ENCODE results near the gene MYO1H. TPM values are rescaled to one million over a fixed set of nuclear protein-coding genes. Genes with fewer than 3 reads are reported as not detected.
A peak's percentile ranks its signal among the peaks of the same experiment; 100 is the strongest.

Gene MYO1H
- total RNA-seq, 4 donors from 2014 or later, result not detected

GRCh38 chr12:109352184-109352583 is 4.5 kb downstream of the MYO1H start:
- Histone ChIP-seq H3K4me3 (no peak overlapping the region), H3K4me1 (no peaks in the 10 kb centered on the region), H3K9me3 (no peaks in the 10 kb centered on the region), H3K27me3 (no peaks in the 10 kb centered on the region), H3K36me3 (no peaks in the 10 kb centered on the region), H3K27ac (no peak overlapping the region)
- intact Hi-C loops (cut with DNase I; ENCODE audit: low total_unique reads) (no loop called here), in situ Hi-C loops (cut with MboI; ENCODE audit: low sequenced_read_pairs in 4 of 4) (no loop called here)
- no peak for DNase-seq
- TF ChIP-seq POLR2A (IDR thresholded peaks at IDR 0.05) (no peak), CTCF (IDR thresholded peaks at IDR 0.05 in 4 of 5, conservative IDR thresholded peaks at IDR 0.05 in 1 of 5) (no peak)
- ATAC-seq, result no peak

- no peaks in the 10 kb centered on the region for H3K9me3 ChIP-seq
- DNase-seq, result no peak
- H3K27ac ChIP-seq, result no peak overlapping the region
- no peak for ATAC-seq
- intact Hi-C loops (cut with DNase I; ENCODE audit: low total_unique reads), result no loop called here
- H3K36me3 ChIP-seq, result no peaks in the 10 kb centered on the region
- H3K4me1 ChIP-seq, result no peaks in the 10 kb centered on the region
- H3K27me3 ChIP-seq, result peaks cover 0 to 9% (median 0%) of the 10 kb centered on the region in 3 donors
- TF ChIP-seq CTCF (IDR thresholded peaks at IDR 0.05 in 4 of 5, conservative IDR thresholded peaks at IDR 0.05 in 1 of 5) (no peak), POLR2A (IDR thresholded peaks at IDR 0.05) (no peak)
- in situ Hi-C loops (cut with MboI; ENCODE audit: low sequenced_read_pairs in 4 of 4), result no loop called here
- no peak overlapping the region for H3K4me3 ChIP-seq
Observed at GRCh38 chr12:109356577-109356976, 8.9 kb downstream of the MYO1H start.

GRCh38 chr12:109357032-109357431 is 9.3 kb downstream of the MYO1H start:
- H3K27ac ChIP-seq, result no peak overlapping the region
- DNase-seq (no peak), ATAC-seq (no peak)
- no peaks in the 10 kb centered on the region for H3K4me1 ChIP-seq
- TF ChIP-seq CTCF (IDR thresholded peaks at IDR 0.05 in 4 of 5, conservative IDR thresholded peaks at IDR 0.05 in 1 of 5) (no peak), POLR2A (IDR thresholded peaks at IDR 0.05) (no peak)
- in situ Hi-C loops (cut with MboI; ENCODE audit: low sequenced_read_pairs in 4 of 4), result no loop called here
- no peaks in the 10 kb centered on the region for H3K9me3 ChIP-seq
- H3K27me3 ChIP-seq, result peaks cover 0 to 9% (median 0%) of the 10 kb centered on the region in 3 donors
- no peak overlapping the region for H3K4me3 ChIP-seq
- no peaks in the 10 kb centered on the region for H3K36me3 ChIP-seq
- intact Hi-C loops (cut with DNase I; ENCODE audit: low total_unique reads), result no loop called here

GRCh38 chr12:109358154-109358869 is 10.6 kb downstream of the MYO1H start:
- in situ Hi-C loops (cut with MboI; ENCODE audit: low sequenced_read_pairs in 4 of 4), result no loop called here
- ATAC-seq (no peak), DNase-seq (no peak)
- peaks cover 0 to 9% (median under 1%) of the 10 kb centered on the region in 3 donors for H3K27me3 ChIP-seq
- H3K9me3 ChIP-seq, result no peaks in the 10 kb centered on the region
- H3K36me3 ChIP-seq, result no peaks in the 10 kb centered on the region
- TF ChIP-seq POLR2A (IDR thresholded peaks at IDR 0.05), result no peak
- TF ChIP-seq CTCF (IDR thresholded peaks at IDR 0.05 in 4 of 5, conservative IDR thresholded peaks at IDR 0.05 in 1 of 5), result no peak
- H3K27ac ChIP-seq, result no peak overlapping the region
- intact Hi-C loops (cut with DNase I; ENCODE audit: low total_unique reads), result no loop called here
- peak overlapping the region in 3 of 4 donors; percentile 13 to 20 (median 18) for H3K4me3 ChIP-seq
- H3K4me1 ChIP-seq, result no peaks in the 10 kb centered on the region

All from gastrocnemius medialis (tissue), 4 donors.